Lung (tissue), 12 donors: ENCODE results near the gene UQCC5. TPM values are rescaled to one million over a fixed set of nuclear protein-coding genes. Genes with fewer than 3 reads are reported as not detected.

ENCODE experiments used
- ATAC-seq: fragments of 200-7000 bp; cut with Tn5 transposase; one replicate; pipeline ENCODE4 v1.9.1; 2020; ENCODE audit warnings: moderate number of reproducible peaks; ENCODE audit not compliant: insufficient read depth, low FRiP score
- DNase-seq, 3 donors: peaks; one replicate each; pipeline ENCODE4 v3.0.0-alpha.2; 2013 to 2017
- H3K27ac ChIP-seq, 2 donors: one replicate each; pipeline ENCODE4 v1.5.1; 2013; ENCODE audit warnings: mild to moderate bottlenecking in 2 of 2, moderate library complexity in 2 of 2, control low read depth in 1 of 2, inconsistent platforms in 1 of 2, low read depth in 1 of 2, low read length in 1 of 2
- H3K27me3 ChIP-seq, 3 donors: one replicate each; pipeline ENCODE4 v1.5.1; 2013; ENCODE audit warnings: low read length in 2 of 3; ENCODE audit not compliant: control insufficient read depth in 3 of 3, insufficient read depth in 3 of 3
- H3K36me3 ChIP-seq, 4 donors: one replicate each; pipeline ENCODE4 v1.5.1; 2013; ENCODE audit warnings: low read length in 4 of 4, mild to moderate bottlenecking in 1 of 4, moderate library complexity in 1 of 4; ENCODE audit not compliant: control insufficient read depth in 4 of 4, insufficient read depth in 4 of 4
- H3K4me1 ChIP-seq, 5 donors: one replicate each; pipeline ENCODE4 v1.5.1; 2013; ENCODE audit warnings: low read length in 5 of 5, mild to moderate bottlenecking in 2 of 5, moderate library complexity in 1 of 5; ENCODE audit not compliant: control insufficient read depth in 5 of 5, insufficient read depth in 5 of 5
- H3K4me3 ChIP-seq: one replicate; pipeline ENCODE4 v1.5.1; 2013; ENCODE audit warnings: mild to moderate bottlenecking, control low read depth, moderate library complexity
- H3K9ac ChIP-seq, 2 donors: one replicate each; pipeline ENCODE4 v1.5.1; 2013; ENCODE audit warnings: low read length in 2 of 2, control low read depth in 1 of 2; ENCODE audit not compliant: insufficient read depth in 1 of 2
- H3K9me3 ChIP-seq, 4 donors: one replicate each; pipeline ENCODE4 v1.5.1; 2013; ENCODE audit warnings: low read length in 3 of 4, mild to moderate bottlenecking in 1 of 4, moderate library complexity in 1 of 4; ENCODE audit not compliant: control insufficient read depth in 4 of 4, insufficient read depth in 3 of 4
- WGBS, 2 donors: extraction: QIAGEN DNeasy Blood & Tissue Kit; methylation state at CpG; one replicate each; pipeline ENCODE4 v1.1.7; 2013; 5-methylcytosine and 5-hydroxymethylcytosine counted together
- polyA plus RNA-seq, 2 donors: library from polyadenylated mRNA; stranded (reverse); fragments of 200-250 nt; gene quantifications; one replicate each; pipeline ENCODE4 v1.2.1, GENCODE V29; 2013
- total RNA-seq, 2 donors: library from RNA; depleted of rRNA in 1 of 2; stranded (reverse); fragments of >200 nt in 1 of 2; gene quantifications; one replicate each; pipeline ENCODE4 v1.2.1, GENCODE V29; 2014 to 2021
- TF ChIP-seq, protein P1 (sequence below): IDR thresholded peaks from 2 replicates; pipeline ENCODE4 v1.5.1; 2012; ENCODE audit warnings: mild to moderate bottlenecking; ENCODE audit errors: control extremely low read depth, extremely low read depth
- donor health status: control.
- donor health status: control.
- donor health status: Bipolar disorder and iron deficiency.
- donor health status: healthy.
- donor health status: DM: yes; HTN: yes; CAD: no.

Gene UQCC5
- total and polyA plus RNA-seq, 4 donors, result 3.1 to 104 (median 25.9) TPM

DNA sequence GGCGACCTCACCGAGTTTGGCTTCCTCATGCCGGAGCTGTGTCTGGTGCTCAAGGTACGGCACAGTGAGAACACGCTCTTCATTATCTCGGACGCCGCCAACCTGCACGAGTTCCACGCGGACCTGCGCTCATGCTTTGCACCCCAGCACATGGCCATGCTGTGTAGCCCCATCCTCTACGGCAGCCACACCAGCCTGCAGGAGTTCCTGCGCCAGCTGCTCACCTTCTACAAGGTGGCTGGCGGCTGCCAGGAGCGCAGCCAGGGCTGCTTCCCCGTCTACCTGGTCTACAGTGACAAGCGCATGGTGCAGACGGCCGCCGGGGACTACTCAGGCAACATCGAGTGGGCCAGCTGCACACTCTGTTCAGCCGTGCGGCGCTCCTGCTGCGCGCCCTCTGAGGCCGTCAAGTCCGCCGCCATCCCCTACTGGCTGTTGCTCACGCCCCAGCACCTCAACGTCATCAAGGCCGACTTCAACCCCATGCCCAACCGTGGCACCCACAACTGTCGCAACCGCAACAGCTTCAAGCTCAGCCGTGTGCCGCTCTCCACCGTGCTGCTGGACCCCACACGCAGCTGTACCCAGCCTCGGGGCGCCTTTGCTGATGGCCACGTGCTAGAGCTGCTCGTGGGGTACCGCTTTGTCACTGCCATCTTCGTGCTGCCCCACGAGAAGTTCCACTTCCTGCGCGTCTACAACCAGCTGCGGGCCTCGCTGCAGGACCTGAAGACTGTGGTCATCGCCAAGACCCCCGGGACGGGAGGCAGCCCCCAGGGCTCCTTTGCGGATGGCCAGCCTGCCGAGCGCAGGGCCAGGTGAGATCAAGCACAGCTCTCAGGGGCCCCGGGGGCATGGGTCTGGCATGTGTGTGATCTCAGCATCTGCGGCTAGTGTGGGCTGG, 48.4 kb upstream of the UQCC5 start:
- WGBS, 2 donors, result 97% methylated on average over 59 of the region's 59 CpGs
- Histone ChIP-seq H3K36me3 (peaks cover 2 to 79% (median 49%) of the 10 kb centered on the region in 4 donors), H3K27ac (no peak overlapping the region), H3K9ac (no peak overlapping the region), H3K4me3 (no peak overlapping the region), H3K4me1 (peaks cover 0 to 34% (median 12%) of the 10 kb centered on the region in 5 donors), H3K9me3 (peaks cover 0 to 2% (median 0%) of the 10 kb centered on the region in 4 donors), H3K27me3 (no peaks in the 10 kb centered on the region)
- DNase-seq (no peak), ATAC-seq (no peak)
- TF ChIP-seq, protein P1, sequence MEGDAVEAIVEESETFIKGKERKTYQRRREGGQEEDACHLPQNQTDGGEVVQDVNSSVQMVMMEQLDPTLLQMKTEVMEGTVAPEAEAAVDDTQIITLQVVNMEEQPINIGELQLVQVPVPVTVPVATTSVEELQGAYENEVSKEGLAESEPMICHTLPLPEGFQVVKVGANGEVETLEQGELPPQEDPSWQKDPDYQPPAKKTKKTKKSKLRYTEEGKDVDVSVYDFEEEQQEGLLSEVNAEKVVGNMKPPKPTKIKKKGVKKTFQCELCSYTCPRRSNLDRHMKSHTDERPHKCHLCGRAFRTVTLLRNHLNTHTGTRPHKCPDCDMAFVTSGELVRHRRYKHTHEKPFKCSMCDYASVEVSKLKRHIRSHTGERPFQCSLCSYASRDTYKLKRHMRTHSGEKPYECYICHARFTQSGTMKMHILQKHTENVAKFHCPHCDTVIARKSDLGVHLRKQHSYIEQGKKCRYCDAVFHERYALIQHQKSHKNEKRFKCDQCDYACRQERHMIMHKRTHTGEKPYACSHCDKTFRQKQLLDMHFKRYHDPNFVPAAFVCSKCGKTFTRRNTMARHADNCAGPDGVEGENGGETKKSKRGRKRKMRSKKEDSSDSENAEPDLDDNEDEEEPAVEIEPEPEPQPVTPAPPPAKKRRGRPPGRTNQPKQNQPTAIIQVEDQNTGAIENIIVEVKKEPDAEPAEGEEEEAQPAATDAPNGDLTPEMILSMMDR, result no peak

GRCh38 chr3:52488746-52489145, 47.7 kb upstream of the UQCC5 start:
- 92 to 96% methylated on average over 3 of the region's 3 CpGs for WGBS, 2 donors
- ATAC-seq (no peak), DNase-seq (no peak)
- TF ChIP-seq, protein P1, result no peak
- peaks cover 2 to 80% (median 48%) of the 10 kb centered on the region in 4 donors for H3K36me3 ChIP-seq
- no peak overlapping the region for H3K27ac ChIP-seq
- H3K4me1 ChIP-seq, result peaks cover 0 to 41% (median 8%) of the 10 kb centered on the region in 5 donors
- H3K4me3 ChIP-seq, result no peak overlapping the region
- no peaks in the 10 kb centered on the region for H3K27me3 ChIP-seq
- H3K9me3 ChIP-seq, result peaks cover 0 to 2% (median 0%) of the 10 kb centered on the region in 4 donors
- no peak overlapping the region for H3K9ac ChIP-seq

DNA sequence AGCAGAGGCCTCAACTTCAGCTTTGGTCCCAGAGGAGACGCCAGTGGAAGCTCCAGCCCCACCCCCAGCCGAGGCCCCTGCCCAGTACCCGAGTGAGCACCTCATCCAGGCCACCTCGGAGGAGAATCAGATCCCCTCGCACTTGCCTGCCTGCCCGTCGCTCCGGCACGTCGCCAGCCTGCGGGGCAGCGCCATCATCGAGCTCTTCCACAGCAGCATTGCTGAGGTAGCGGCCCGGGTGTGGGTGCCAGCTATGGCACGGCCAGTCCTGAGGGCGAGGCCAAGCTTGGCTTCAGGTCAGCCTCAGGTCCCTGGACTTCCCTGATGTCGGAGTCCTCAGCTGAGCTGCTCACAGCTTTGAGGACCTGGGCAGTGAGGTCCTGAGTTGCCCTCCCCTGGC, 47.0 kb upstream of the UQCC5 start:
- DNase-seq, result no peak
- WGBS, 2 donors, result 95 to 98% methylated on average over 18 of the region's 18 CpGs
- no peak overlapping the region for H3K9ac ChIP-seq
- peak overlapping the region in 1 of 2 donors; percentile 84 for H3K27ac ChIP-seq
- H3K4me1 ChIP-seq, result peaks cover 0 to 46% (median 5%) of the 10 kb centered on the region in 5 donors
- H3K36me3 ChIP-seq, result peaks cover 2 to 84% (median 48%) of the 10 kb centered on the region in 4 donors
- no peak for ATAC-seq
- H3K4me3 ChIP-seq, result no peak overlapping the region
- TF ChIP-seq, protein P1, result no peak
- H3K9me3 ChIP-seq, result peaks cover 0 to 2% (median 0%) of the 10 kb centered on the region in 4 donors
- no peaks in the 10 kb centered on the region for H3K27me3 ChIP-seq
